ENCODE data around the gene CNOT2.
A peak's percentile ranks its signal among the peaks of the same experiment; 100 is the strongest.
"Not testable (repeated sequence)": the region's sequence is repeated elsewhere in the genome, so short reads cannot be mapped to it uniquely, and the experiment has no call there.

CNOT2 gene

GRCh38 chr12:70365648-70366518, 122.7 kb downstream of the CNOT2 start, which contains the start of gene KCNMB4:
Gene KCNMB4 (plus strand): TSS chr12:70366290. CDS start chr12:70366735, 445 bp downstream.
- DNase-seq (ENCODE audit: low spot score): peak; percentile 81

DNA sequence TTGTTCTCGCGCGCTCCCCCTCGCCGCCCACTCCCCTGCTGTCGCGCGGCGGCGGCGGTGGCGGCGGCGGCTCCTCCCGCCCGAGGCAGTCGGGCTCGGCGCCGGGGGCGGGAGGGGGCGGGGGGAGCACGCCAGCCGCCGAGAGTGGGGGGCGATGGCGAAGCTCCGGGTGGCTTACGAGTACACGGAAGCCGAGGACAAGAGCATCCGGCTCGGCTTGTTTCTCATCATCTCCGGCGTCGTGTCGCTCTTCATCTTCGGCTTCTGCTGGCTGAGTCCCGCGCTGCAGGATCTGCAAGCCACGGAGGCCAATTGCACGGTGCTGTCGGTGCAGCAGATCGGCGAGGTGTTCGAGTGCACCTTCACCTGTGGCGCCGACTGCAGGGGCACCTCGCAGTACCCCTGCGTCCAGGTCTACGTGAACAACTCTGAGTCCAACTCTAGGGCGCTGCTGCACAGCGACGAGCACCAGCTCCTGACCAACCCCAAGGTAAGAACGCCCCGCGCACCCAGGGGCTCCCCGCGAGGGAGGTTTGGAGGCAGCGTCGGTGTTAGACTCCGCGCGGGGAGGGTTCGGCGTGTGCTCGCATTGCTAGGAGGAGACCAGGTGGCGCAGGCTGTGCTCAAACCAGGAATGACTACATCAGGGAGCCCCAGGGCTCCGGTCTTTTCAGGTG, 123.5 kb downstream of the CNOT2 start:
- DNase-seq (ENCODE audit: low spot score): peak; percentile 50

- peak; percentile 15 for DNase-seq (ENCODE audit: low spot score)
Measured at GRCh38 chr12:70367258-70368141, 124.3 kb downstream of the CNOT2 start.

- DNase-seq (ENCODE audit: low spot score): no peak
Measured at GRCh38 chr12:70372881-70373280, 129.6 kb downstream of the CNOT2 start.

GRCh38 chr12:70379846-70380245, 136.6 kb downstream of the CNOT2 start:
- no peak for DNase-seq (ENCODE audit: low spot score)

DNA sequence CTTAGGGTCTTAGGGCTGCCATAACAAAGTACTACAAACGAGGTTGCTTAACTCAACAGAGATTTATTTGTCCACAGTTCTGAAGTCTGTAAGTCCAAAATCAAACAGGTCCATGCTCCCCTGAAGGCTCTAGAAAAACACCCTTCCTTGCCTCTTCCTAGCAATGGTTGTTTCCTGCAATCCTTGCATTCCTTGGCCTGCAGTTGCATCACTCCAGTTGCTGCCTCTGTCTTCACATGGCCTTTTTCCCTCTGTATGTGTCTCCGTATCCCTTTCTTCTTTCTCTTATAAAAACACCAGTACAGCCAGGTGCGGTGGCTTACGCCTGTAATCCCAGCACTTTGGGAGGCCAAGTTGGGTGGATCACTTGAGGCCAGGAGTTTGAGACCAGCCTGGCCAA, 140.3 kb downstream of the CNOT2 start:
- peak; percentile 8 for DNase-seq (ENCODE audit: low spot score)

- no peak for DNase-seq (ENCODE audit: low spot score)
Measured at GRCh38 chr12:70383886-70384285, 140.7 kb downstream of the CNOT2 start.

- DNase-seq (ENCODE audit: low spot score): no peak
Measured at GRCh38 chr12:70386771-70387170, 143.5 kb downstream of the CNOT2 start.

DNA sequence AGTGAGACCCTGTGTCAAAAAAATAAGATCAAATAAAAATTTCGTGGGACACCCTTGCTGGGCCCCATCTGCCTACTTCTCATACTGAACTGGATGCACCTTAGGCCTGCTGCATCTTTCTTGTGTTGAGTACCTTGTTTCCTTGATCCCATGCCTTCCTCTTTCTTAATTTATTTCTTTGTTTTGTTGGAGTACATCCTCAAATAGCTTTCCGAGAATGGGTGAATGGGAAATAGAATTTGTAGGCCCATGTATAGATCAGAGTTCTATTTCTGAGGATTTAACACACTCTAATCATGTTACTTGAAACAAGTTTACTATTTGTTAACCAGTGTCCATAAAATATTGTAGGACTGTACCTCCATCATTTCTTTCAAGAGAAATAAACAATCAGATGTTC, 146.4 kb downstream of the CNOT2 start:
- DNase-seq (ENCODE audit: low spot score): no peak

GRCh38 chr12:70392631-70393030, 149.4 kb downstream of the CNOT2 start:
- not testable (repeated sequence) for DNase-seq (ENCODE audit: low spot score)

DNA sequence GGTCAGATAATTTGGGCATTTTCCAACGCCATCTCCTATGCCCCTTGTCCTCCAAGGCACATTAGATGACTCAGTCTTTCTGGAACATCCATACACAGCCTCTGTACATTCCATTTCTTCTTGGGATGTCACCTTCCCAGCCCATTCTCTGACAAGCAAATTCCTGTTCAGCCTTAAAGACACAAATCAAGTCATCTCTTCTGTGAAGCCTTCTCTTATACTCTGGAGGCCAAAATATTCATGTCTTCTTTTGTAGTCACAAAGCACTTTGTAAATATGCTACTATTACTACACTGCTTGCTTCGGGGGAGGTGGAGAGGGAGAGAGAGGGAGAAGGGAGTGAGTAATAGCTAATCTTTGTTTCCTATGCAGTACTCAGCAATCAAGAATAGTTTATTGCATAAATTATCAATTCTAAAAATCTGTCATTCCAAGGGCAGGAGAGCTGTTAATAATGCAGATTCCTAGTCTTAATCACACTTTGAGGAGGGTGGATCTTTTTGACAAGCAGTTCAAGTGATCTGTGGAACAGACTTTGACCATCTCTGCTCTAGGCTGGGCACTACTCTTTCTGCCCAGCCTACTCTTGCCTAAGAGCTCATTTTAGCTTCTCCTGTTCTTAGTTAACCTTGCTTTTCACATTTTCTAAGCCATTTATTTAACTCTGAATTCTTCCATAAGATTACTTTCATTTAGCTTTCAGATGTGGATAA, 150.7 kb downstream of the CNOT2 start:
- peak; percentile 31 for DNase-seq (ENCODE audit: low spot score)

GRCh38 chr12:70398002-70398401, 154.8 kb downstream of the CNOT2 start:
- no peak for DNase-seq (ENCODE audit: low spot score)

DNA sequence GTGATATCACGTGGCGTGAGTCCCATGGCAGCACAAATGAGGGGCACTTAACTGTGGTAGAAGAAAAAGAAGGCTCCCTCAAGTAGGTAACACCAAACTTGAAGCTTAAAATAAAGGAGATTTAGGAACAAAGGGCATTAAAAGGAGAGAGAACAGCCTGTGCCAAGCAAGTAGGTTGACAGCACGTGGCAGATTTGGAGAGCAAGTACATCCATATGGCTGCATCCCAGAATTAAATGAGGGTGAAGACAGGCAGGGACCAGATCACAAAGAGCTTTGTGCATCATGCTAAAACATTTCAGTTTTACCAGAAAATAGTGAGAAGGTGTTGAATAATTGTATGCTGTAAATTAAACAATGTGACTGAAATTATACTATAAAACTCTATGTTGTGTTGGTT, 155.6 kb downstream of the CNOT2 start:
- no peak for DNase-seq (ENCODE audit: low spot score)

DNA sequence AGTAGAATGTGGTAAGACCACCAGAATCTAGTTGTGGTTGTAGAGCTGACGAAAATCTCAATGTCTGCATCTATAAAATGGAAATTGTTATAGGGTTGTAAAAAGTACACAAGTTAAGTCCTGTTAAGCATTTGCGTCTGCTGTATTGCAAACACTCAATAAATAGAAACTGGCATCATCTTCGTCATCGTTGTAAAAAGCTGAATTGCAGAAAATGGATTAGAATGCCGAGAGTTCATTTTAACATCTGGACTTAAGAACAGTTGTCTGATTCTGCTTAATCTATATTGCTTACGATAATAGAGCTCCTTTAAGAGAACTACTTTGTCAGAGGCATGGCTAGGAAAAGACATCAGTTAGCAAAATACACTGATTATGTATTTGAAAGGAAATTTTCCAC, 156.1 kb downstream of the CNOT2 start:
- DNase-seq (ENCODE audit: low spot score): no peak

DNA sequence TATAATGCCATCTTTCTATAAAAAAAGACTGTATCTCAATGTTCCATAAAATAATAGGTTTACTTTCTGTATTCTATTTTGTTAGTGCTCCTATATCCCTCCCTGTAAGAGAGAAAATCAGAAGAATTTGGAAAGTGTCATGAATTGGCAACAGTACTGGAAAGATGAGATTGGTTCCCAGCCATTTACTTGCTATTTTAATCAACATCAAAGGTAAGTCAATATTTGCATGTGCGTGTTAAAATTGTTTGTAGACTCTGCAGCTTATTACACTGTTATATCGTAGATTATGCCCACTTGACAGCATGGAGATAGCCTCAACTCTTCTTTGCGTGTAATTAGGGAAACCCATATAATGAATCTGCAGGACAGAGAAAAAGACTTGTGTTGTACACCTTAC, 156.9 kb downstream of the CNOT2 start:
- DNase-seq (ENCODE audit: low spot score): no peak

- no peak for DNase-seq (ENCODE audit: low spot score)
Measured at GRCh38 chr12:70402597-70402996, 159.4 kb downstream of the CNOT2 start.

- DNase-seq (ENCODE audit: low spot score): no peak
Measured at GRCh38 chr12:70403826-70404225, 160.6 kb downstream of the CNOT2 start.
